ENCODE data around the gene EMC9. TPM values are rescaled to one million over a fixed set of nuclear protein-coding genes. Genes with fewer than 3 reads are reported as not detected.
"Not testable (repeated sequence)": the region's sequence is repeated elsewhere in the genome, so short reads cannot be mapped to it uniquely, and the experiment has no call there.

Gene EMC9
- total RNA-seq, 1 experiment from 2014 or later = 35.3 TPM

GRCh38 chr14:24106672-24107271 is 34.6 kb downstream of the EMC9 start:
- Histone ChIP-seq H3K36me3 (ENCODE audit: insufficient read depth, low read length) (peaks cover 21% of the 10 kb centered on the region), H4K20me1 (ENCODE audit: insufficient read depth, low read depth, low read length) (no peaks in the 10 kb centered on the region), H3K4me2 (ENCODE audit: low read depth, low read length, poor library complexity, severe bottlenecking) (no peak overlapping the region), H2AFZ (ENCODE audit: low read length) (no peak overlapping the region), H3K9me3 (ENCODE audit: low read length) (no peaks in the 10 kb centered on the region), H3K27ac (ENCODE audit: low read length) (no peak overlapping the region), H3K9me2 (replicated peaks; ENCODE audit: insufficient read depth, low read length) (no peaks in the 10 kb centered on the region), H3K9ac (ENCODE audit: low read length) (no peak overlapping the region), H3K79me2 (ENCODE audit: low read length) (no peaks in the 10 kb centered on the region), H3K4me1 (ENCODE audit: low read length) (peaks cover 7% of the 10 kb centered on the region), H3K27me3 (ENCODE audit: low read length) (no peaks in the 10 kb centered on the region), H3K4me3 (ENCODE audit: low read length) (no peak overlapping the region)
- no peak for DNase-seq

- peaks cover 28% of the 10 kb centered on the region for H3K36me3 ChIP-seq (ENCODE audit: insufficient read depth, low read length)
- not testable (repeated sequence) for DNase-seq; H3K4me2 ChIP-seq (ENCODE audit: low read depth, low read length, poor library complexity, severe bottlenecking); H3K9me3 ChIP-seq (ENCODE audit: low read length); H3K4me3 ChIP-seq (ENCODE audit: low read length); H3K9me2 ChIP-seq (replicated peaks; ENCODE audit: insufficient read depth, low read length); H3K4me1 ChIP-seq (ENCODE audit: low read length); H3K9ac ChIP-seq (ENCODE audit: low read length); H2AFZ ChIP-seq (ENCODE audit: low read length); H3K79me2 ChIP-seq (ENCODE audit: low read length); H4K20me1 ChIP-seq (ENCODE audit: insufficient read depth, low read depth, low read length); H3K27me3 ChIP-seq (ENCODE audit: low read length); H3K27ac ChIP-seq (ENCODE audit: low read length)
These were observed 35.7 kb downstream of the EMC9 start for GRCh38 chr14:24105609-24106239.

DNA sequence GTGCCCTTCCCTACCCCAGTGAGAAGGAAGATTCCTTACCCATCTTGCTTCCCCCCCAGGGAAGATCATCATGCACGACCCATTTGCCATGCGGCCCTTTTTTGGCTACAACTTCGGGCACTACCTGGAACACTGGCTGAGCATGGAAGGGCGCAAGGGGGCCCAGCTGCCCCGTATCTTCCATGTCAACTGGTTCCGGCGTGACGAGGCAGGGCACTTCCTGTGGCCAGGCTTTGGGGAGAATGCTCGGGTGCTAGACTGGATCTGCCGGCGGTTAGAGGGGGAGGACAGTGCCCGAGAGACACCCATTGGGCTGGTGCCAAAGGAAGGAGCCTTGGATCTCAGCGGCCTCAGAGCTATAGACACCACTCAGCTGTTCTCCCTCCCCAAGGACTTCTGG is 37.9 kb downstream of the EMC9 start:
- no peaks in the 10 kb centered on the region for H3K79me2 ChIP-seq (ENCODE audit: low read length)
- H3K27ac ChIP-seq (ENCODE audit: low read length) = no peak overlapping the region
- H3K27me3 ChIP-seq (ENCODE audit: low read length) = no peaks in the 10 kb centered on the region
- no peak overlapping the region for H2AFZ ChIP-seq (ENCODE audit: low read length)
- peaks cover 42% of the 10 kb centered on the region for H3K36me3 ChIP-seq (ENCODE audit: insufficient read depth, low read length)
- H4K20me1 ChIP-seq (ENCODE audit: insufficient read depth, low read depth, low read length) = no peaks in the 10 kb centered on the region
- no peak overlapping the region for H3K4me3 ChIP-seq (ENCODE audit: low read length)
- no peaks in the 10 kb centered on the region for H3K9me3 ChIP-seq (ENCODE audit: low read length)
- H3K4me2 ChIP-seq (ENCODE audit: low read depth, low read length, poor library complexity, severe bottlenecking) = no peak overlapping the region
- no peak for DNase-seq
- H3K9ac ChIP-seq (ENCODE audit: low read length) = no peak overlapping the region
- no peaks in the 10 kb centered on the region; the same call in 1 of the 2 replicates for H3K4me1 ChIP-seq (ENCODE audit: low read length)
- H3K9me2 ChIP-seq (replicated peaks; ENCODE audit: insufficient read depth, low read length) = no peaks in the 10 kb centered on the region

- H3K4me3 ChIP-seq (ENCODE audit: low read length) = no peak overlapping the region
These were observed 38.9 kb downstream of the EMC9 start for GRCh38 chr14:24102357-24103048.

DNA sequence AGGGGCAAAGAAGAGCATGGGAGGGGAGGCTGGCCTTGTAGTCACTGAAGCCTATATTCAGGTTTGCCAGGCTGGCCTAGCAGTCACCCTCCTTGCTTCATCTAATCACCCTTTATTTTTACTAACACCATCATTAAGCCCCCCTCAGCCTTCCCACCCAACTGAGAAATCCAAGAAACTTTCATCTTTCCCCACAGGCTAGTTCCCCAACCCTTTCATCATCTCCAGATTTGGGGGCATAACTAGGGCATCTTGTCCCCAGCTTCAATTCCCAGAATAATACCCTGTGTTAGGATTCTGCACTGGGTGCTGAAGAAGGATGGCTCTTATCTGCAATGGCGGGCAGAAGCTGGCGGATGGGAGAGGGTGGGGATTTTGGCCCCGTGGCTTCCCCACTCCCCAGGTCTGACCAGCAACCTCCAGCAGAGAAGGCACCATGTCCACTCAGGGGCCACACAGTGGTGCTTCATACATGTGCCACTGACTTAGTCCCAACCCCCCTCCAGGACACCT is 40.4 kb downstream of the EMC9 start:
- H3K79me2 ChIP-seq (ENCODE audit: low read length) = no peaks in the 10 kb centered on the region
- no peaks in the 10 kb centered on the region for H3K27me3 ChIP-seq (ENCODE audit: low read length)
- no peak overlapping the region for H2AFZ ChIP-seq (ENCODE audit: low read length)

More at GRCh38 chr14:24102357-24103048, 38.9 kb downstream of the EMC9 start:
- Histone ChIP-seq H3K4me2 (ENCODE audit: low read depth, low read length, poor library complexity, severe bottlenecking) (no peak overlapping the region), H3K27me3 (ENCODE audit: low read length) (no peaks in the 10 kb centered on the region), H3K27ac (ENCODE audit: low read length) (no peak overlapping the region), H3K9ac (ENCODE audit: low read length) (no peak overlapping the region), H3K4me1 (ENCODE audit: low read length) (no peaks in the 10 kb centered on the region), H3K79me2 (ENCODE audit: low read length) (no peaks in the 10 kb centered on the region), H3K9me2 (replicated peaks; ENCODE audit: insufficient read depth, low read length) (no peaks in the 10 kb centered on the region), H3K36me3 (ENCODE audit: insufficient read depth, low read length) (peaks cover 46% of the 10 kb centered on the region), H2AFZ (ENCODE audit: low read length) (no peak overlapping the region), H3K9me3 (ENCODE audit: low read length) (no peaks in the 10 kb centered on the region), H4K20me1 (ENCODE audit: insufficient read depth, low read depth, low read length) (no peaks in the 10 kb centered on the region)
- no peak for DNase-seq

DNA sequence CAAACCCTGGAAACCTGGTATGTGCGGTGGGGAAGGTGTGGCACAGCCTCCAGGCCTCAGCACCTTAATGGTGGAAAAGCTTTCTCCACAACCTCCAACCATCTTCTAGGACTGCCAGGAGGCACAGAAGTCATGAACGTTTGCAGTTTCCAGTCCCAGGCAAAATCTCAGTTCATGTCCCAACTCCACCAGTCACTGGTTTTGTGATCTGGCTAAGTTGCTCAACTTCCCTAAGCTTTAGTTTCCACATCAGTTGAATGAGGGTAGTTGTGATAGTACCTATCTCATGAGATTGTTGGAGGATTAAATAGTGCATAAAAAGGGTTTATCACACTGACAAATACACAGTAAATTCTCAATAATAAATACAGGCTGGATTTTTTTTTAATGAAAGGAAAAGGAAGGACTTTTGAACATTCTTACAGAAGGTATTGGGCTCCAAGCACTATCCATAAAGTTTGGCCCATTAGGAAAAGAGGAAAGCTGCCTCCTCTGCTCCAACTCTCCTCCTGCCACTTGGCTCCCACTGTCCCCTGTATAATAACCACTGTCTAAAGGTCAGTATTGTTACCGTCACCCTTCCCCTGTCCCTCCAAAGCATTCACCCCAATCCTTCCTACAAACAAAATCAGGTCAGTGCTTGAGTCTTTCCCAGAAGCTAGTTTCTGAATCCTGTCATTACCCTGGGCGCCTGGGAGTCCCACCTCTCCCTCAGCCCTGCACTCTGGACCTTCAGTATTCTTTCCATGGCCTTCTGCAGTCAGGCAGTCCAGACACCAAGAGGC is 41.0 kb downstream of the EMC9 start:
- Histone ChIP-seq H3K79me2 (ENCODE audit: low read length) (peaks cover 6% of the 10 kb centered on the region), H3K4me2 (ENCODE audit: low read depth, low read length, poor library complexity, severe bottlenecking) (no peak overlapping the region), H3K27ac (ENCODE audit: low read length) (no peak overlapping the region), H2AFZ (ENCODE audit: low read length) (no peak overlapping the region), H3K9ac (ENCODE audit: low read length) (no peak overlapping the region), H3K9me2 (replicated peaks; ENCODE audit: insufficient read depth, low read length) (no peaks in the 10 kb centered on the region), H3K9me3 (ENCODE audit: low read length) (no peaks in the 10 kb centered on the region), H4K20me1 (ENCODE audit: insufficient read depth, low read depth, low read length) (no peaks in the 10 kb centered on the region), H3K36me3 (ENCODE audit: insufficient read depth, low read length) (peaks cover 46% of the 10 kb centered on the region), H3K4me3 (ENCODE audit: low read length) (no peak overlapping the region), H3K27me3 (ENCODE audit: low read length) (no peaks in the 10 kb centered on the region), H3K4me1 (ENCODE audit: low read length) (peaks cover 5% of the 10 kb centered on the region)
- DNase-seq = no peak

More for the DNA sequence above, 40.4 kb downstream of the EMC9 start:
- Histone ChIP-seq H3K9ac (ENCODE audit: low read length) (no peak overlapping the region), H3K27ac (ENCODE audit: low read length) (no peak overlapping the region), H3K4me1 (ENCODE audit: low read length) (no peaks in the 10 kb centered on the region), H3K9me3 (ENCODE audit: low read length) (no peaks in the 10 kb centered on the region), H3K36me3 (ENCODE audit: insufficient read depth, low read length) (peaks cover 46% of the 10 kb centered on the region), H3K9me2 (replicated peaks; ENCODE audit: insufficient read depth, low read length) (no peaks in the 10 kb centered on the region), H4K20me1 (ENCODE audit: insufficient read depth, low read depth, low read length) (no peaks in the 10 kb centered on the region), H3K4me3 (ENCODE audit: low read length) (no peak overlapping the region), H3K4me2 (ENCODE audit: low read depth, low read length, poor library complexity, severe bottlenecking) (no peak overlapping the region)
- no peak for DNase-seq

DNA sequence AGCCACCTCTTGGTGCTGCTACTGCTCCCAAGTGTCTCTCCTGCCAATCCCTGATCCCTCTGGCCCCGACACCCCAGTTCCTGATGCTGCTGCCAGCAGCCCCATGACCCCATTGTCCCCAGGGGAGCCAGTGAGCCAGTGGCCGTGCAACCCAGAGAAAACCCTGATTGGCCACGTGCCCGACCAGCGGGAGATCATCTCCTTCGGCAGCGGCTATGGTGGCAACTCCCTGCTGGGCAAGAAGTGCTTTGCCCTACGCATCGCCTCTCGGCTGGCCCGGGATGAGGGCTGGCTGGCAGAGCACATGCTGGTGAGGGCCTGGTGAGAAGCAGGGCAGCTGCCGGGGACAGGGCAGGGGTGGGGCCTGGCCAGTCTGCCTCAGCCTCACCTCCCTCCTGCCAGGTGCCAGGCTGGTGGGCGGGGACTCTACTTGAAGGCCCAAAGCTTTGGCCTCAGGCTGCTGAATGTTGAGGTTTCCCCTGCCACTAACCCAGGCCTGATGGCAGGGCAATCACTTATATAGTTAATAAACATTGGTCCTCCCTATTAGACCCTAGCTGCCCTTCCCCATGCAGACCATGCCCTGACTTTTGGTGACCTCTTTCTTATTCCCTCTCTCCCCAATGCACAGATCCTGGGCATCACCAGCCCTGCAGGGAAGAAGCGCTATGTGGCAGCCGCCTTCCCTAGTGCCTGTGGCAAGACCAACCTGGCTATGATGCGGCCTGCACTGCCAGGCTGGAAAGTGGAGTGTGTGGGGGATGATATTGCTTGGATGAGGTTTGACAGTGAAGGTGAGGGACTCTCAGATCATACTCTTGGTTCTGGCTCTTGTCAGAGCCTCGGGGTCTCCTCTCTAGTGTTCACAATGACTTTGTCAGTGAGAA is 42.2 kb downstream of the EMC9 start:
- no peak overlapping the region for H3K27ac ChIP-seq (ENCODE audit: low read length)
- DNase-seq = no peak
- H4K20me1 ChIP-seq (ENCODE audit: insufficient read depth, low read depth, low read length) = no peaks in the 10 kb centered on the region
- H3K9me3 ChIP-seq (ENCODE audit: low read length) = no peaks in the 10 kb centered on the region
- H3K36me3 ChIP-seq (ENCODE audit: insufficient read depth, low read length) = peaks cover 46% of the 10 kb centered on the region
- H3K4me1 ChIP-seq (ENCODE audit: low read length) = peaks cover 10% of the 10 kb centered on the region
- no peaks in the 10 kb centered on the region for H3K27me3 ChIP-seq (ENCODE audit: low read length)
- no peak overlapping the region for H3K4me2 ChIP-seq (ENCODE audit: low read depth, low read length, poor library complexity, severe bottlenecking)
- H3K79me2 ChIP-seq (ENCODE audit: low read length) = peaks cover 18% of the 10 kb centered on the region
- H3K9ac ChIP-seq (ENCODE audit: low read length) = no peak overlapping the region
- H3K4me3 ChIP-seq (ENCODE audit: low read length) = no peak overlapping the region
- H3K9me2 ChIP-seq (replicated peaks; ENCODE audit: insufficient read depth, low read length) = no peaks in the 10 kb centered on the region
- no peak overlapping the region for H2AFZ ChIP-seq (ENCODE audit: low read length)
